HEK293 (cell line): ENCODE measurements around the gene ZNF410.
A peak's percentile ranks its signal among the peaks of the same experiment; 100 is the strongest.

Source experiments
- PRDM10 ChIP-seq: fragments of 450-650 bp; formaldehyde crosslinking; IDR thresholded peaks from 2 replicates; pipeline ENCODE4 v1.5.1; 2016; ENCODE audit warnings: missing biosample characterization, missing genetic modification characterization
- PRDM6 ChIP-seq: fragments of 450-650 bp; formaldehyde crosslinking; IDR thresholded peaks from 2 replicates; pipeline ENCODE4 v1.5.1; 2017; ENCODE audit warnings: missing biosample characterization, missing genetic modification characterization
- SCRT2 ChIP-seq: fragments of 450-650 bp; formaldehyde crosslinking; IDR thresholded peaks from 2 replicates; pipeline ENCODE4 v1.5.1; 2016; ENCODE audit warnings: missing biosample characterization, missing genetic modification characterization
- SP3 ChIP-seq: fragments of 450-650 bp; formaldehyde crosslinking; IDR thresholded peaks from 2 replicates; pipeline ENCODE4 v1.5.1; 2016; ENCODE audit warnings: missing biosample characterization, missing genetic modification characterization
- SP7 ChIP-seq: fragments of 450-650 bp; formaldehyde crosslinking; IDR thresholded peaks from 2 replicates; pipeline ENCODE4 v1.5.1; 2016; ENCODE audit warnings: missing biosample characterization, missing genetic modification characterization
- TRIM28 ChIP-seq: IDR thresholded peaks from 2 replicates; pipeline ENCODE4 v1.6.1; 2011; ENCODE audit warnings: low read length, control low read depth, borderline replicate concordance
- ZBTB17 ChIP-seq: fragments of 450-650 bp; formaldehyde crosslinking; IDR thresholded peaks from 2 replicates; pipeline ENCODE4 v1.5.1; 2016; ENCODE audit warnings: missing biosample characterization, missing genetic modification characterization
- ZBTB20 ChIP-seq: fragments of 450-650 bp; formaldehyde crosslinking; IDR thresholded peaks from 2 replicates; pipeline ENCODE4 v1.5.1; 2016; ENCODE audit warnings: missing biosample characterization, missing genetic modification characterization
- ZBTB6 ChIP-seq: fragments of 450-650 bp; formaldehyde crosslinking; IDR thresholded peaks from 2 replicates; pipeline ENCODE4 v1.5.1; 2017; ENCODE audit warnings: missing biosample characterization, missing genetic modification characterization
- ZNF132 ChIP-seq: fragments of 450-650 bp; formaldehyde crosslinking; IDR thresholded peaks from 2 replicates; pipeline ENCODE4 v1.5.1; 2017; ENCODE audit warnings: missing biosample characterization, missing genetic modification characterization, borderline replicate concordance
- ZNF148 ChIP-seq: fragments of 450-650 bp; formaldehyde crosslinking; IDR thresholded peaks from 2 replicates; pipeline ENCODE4 v1.5.0; 2017; ENCODE audit warnings: missing biosample characterization, missing genetic modification characterization, borderline replicate concordance
- ZNF155 ChIP-seq: fragments of 450-650 bp; formaldehyde crosslinking; IDR thresholded peaks from 2 replicates; pipeline ENCODE4 v1.5.1; 2016; ENCODE audit warnings: missing biosample characterization, missing genetic modification characterization
- ZNF292 ChIP-seq: fragments of 450-650 bp; formaldehyde crosslinking; IDR thresholded peaks from 2 replicates; pipeline ENCODE4 v1.5.1; 2016; ENCODE audit warnings: low read depth, missing biosample characterization, missing genetic modification characterization, borderline replicate concordance
- ZNF335 ChIP-seq: fragments of 450-650 bp; formaldehyde crosslinking; conservative IDR thresholded peaks from 2 replicates; pipeline ENCODE4 v1.5.1; 2016; ENCODE audit warnings: missing biosample characterization, missing genetic modification characterization
- ZNF354C ChIP-seq: fragments of 450-650 bp; formaldehyde crosslinking; IDR thresholded peaks from 2 replicates; pipeline ENCODE4 v1.5.1; 2016; ENCODE audit warnings: missing biosample characterization, missing genetic modification characterization, low read depth, borderline replicate concordance
- ZNF366 ChIP-seq: fragments of 450-650 bp; formaldehyde crosslinking; conservative IDR thresholded peaks from 2 replicates; pipeline ENCODE4 v1.5.1; 2016; ENCODE audit warnings: missing biosample characterization, missing genetic modification characterization
- ZNF473 ChIP-seq: fragments of 450-650 bp; formaldehyde crosslinking; IDR thresholded peaks from 2 replicates; pipeline ENCODE4 v1.5.1; 2017; ENCODE audit warnings: missing biosample characterization, missing genetic modification characterization
- ZNF501 ChIP-seq: fragments of 450-650 bp; formaldehyde crosslinking; IDR thresholded peaks from 2 replicates; pipeline ENCODE4 v1.5.1; 2016; ENCODE audit warnings: missing biosample characterization, missing genetic modification characterization
- ZNF621 ChIP-seq: fragments of 450-650 bp; formaldehyde crosslinking; IDR thresholded peaks from 2 replicates; pipeline ENCODE4 v1.5.1; 2017; ENCODE audit warnings: missing biosample characterization, missing genetic modification characterization
- ZNF626 ChIP-seq: fragments of 450-650 bp; sonication (Bioruptor Pico); formaldehyde crosslinking; IDR thresholded peaks from 2 replicates; pipeline ENCODE4 v1.5.1; 2018; ENCODE audit warnings: missing biosample characterization, missing genetic modification characterization, inconsistent platforms
- ZNF704 ChIP-seq: fragments of 450-650 bp; formaldehyde crosslinking; IDR thresholded peaks from 2 replicates; pipeline ENCODE4 v1.5.1; 2016; ENCODE audit warnings: missing biosample characterization, missing genetic modification characterization
- TF ChIP-seq, protein P1 (sequence below): fragments of 450-650 bp; formaldehyde crosslinking; IDR thresholded peaks from 2 replicates; pipeline ENCODE4 v1.5.1; 2016; ENCODE audit warnings: missing biosample characterization, missing genetic modification characterization, low read depth

The ZNF410 gene

GRCh38 chr14:73851567-73852382 is 34.9 kb upstream of the ZNF410 start, which contains the start of gene PTGR2 (continued):
- TF ChIP-seq ZNF148 (tag by site-specific recombination) (no peak), ZBTB17 (tag by site-specific recombination) (no peak), ZNF155 (tag by site-specific recombination) (no peak), SP3 (tag by site-specific recombination) (peak; percentile 66), ZNF132 (tag by site-specific recombination) (no peak), ZNF335 (peak; percentile 45; the same call in 1 of the 2 replicates), ZBTB20 (tag by site-specific recombination) (peak; percentile 4; the same call in 1 of the 2 replicates), ZNF354C (tag by site-specific recombination) (no peak), SCRT2 (tag by site-specific recombination) (no peak; the same call in 1 of the 2 replicates), ZBTB6 (tag by site-specific recombination) (peak; percentile 65; the same call in 1 of the 2 replicates), TRIM28 (no peak), PRDM6 (no peak), SP7 (tag by site-specific recombination) (peak; percentile 34), ZNF501 (tag by site-specific recombination) (0 out of 2 replicates have a peak, but pooled peaks have one; percentile 38), ZNF366 (no peak), ZNF292 (tag by site-specific recombination) (no peak), PRDM10 (peak; percentile 8), ZNF473 (tag by site-specific recombination) (no peak), ZNF704 (no peak), ZNF626 (no peak), ZNF621 (tag by site-specific recombination) (no peak)
- TF ChIP-seq, protein P1, sequence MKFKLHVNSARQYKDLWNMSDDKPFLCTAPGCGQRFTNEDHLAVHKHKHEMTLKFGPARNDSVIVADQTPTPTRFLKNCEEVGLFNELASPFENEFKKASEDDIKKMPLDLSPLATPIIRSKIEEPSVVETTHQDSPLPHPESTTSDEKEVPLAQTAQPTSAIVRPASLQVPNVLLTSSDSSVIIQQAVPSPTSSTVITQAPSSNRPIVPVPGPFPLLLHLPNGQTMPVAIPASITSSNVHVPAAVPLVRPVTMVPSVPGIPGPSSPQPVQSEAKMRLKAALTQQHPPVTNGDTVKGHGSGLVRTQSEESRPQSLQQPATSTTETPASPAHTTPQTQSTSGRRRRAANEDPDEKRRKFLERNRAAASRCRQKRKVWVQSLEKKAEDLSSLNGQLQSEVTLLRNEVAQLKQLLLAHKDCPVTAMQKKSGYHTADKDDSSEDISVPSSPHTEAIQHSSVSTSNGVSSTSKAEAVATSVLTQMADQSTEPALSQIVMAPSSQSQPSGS, result no peak
